HG02798 (cell line): ENCODE results near the gene LPCAT1.
"Not testable (repeated sequence)": the region's sequence is repeated elsewhere in the genome, so short reads cannot be mapped to it uniquely, and the experiment has no call there.

Experiments used
- ATAC-seq: cut with Tn5 transposase; IDR thresholded peaks from one replicate; pipeline ENCODE4 v1.9.1; 2021; ENCODE audit warnings: mild to moderate bottlenecking; ENCODE audit not compliant: unreplicated experiment, poor library complexity

Gene LPCAT1

DNA sequence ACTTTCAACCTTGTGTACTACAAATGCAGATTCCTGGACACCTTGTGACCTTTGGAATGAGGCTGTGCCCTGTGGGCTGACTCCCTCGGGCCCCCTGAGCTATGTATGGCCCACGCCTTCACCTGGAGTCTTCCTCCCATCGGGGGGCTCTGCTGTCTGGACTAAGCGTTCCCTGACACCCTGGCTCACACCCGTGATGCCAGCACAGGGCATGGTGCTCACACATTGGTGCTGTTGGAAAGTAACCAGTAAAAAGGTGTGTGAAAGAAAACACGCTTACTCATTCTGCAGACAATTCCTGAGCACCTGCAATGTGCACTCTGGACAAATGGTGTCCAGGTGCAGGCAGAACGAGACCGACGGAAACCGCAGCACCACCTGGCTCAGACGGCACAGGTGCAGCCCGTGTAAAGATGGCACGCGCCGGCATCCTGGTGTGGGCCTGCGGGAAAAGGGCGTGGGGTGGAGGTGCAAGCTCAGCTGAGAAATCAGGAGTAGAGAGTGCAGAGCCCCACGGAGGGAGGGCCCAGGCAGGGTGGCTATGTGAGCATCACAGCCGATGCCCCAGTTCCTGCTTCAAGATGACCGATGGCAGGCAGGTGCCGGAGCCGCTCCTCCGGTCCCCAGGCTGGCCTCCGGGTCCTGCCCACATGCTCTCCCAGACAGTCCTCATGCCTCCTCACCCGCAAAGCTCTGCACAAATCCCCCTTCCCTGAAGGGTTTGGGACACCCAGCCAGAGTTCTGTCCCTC lies 11.0 kb downstream of the LPCAT1 start:
- ATAC-seq = no peak

DNA sequence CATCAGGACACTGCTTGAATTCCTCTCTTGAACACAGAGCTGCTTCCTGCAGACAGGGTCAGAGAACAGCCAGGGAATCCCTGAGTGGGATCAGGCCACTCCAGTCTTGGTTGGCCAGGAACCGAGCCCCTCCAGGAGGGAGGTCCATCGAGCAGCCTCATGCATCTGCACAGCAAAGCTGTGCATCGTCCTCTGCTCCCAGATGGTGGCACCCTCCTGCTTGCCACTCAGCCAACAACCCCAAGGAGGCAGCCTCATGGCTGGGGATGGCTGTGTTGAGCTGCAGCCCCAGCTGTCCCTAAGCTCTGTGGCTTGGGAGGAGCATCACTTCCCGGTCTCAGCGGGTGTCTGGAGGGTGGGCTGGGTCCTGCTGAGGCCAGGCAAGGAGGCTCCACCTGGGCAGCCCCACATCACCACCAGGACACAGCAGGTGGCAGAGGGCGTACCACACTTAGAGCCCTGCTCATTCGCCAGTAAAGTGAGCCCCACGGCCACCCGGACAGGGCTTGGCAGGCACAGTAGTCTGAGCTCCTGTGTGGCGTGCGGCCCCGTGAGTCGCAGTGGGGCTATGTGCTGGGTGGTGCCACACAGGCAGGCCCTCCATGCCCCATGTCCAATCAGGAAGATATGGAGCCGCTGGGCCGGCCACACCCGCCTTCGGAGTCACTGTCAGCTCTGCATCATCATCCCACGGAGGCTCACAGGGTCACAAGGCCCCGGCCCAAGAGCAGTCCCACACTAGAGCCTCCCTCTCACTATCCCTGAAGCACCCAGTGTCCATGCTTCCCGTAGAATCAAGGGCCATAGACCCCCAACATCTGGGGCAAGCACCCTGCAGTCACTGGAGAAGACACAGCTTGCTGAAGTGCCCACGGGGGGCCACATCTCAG lies 11.9 kb downstream of the LPCAT1 start:
- peak; percentile 43 for ATAC-seq

DNA sequence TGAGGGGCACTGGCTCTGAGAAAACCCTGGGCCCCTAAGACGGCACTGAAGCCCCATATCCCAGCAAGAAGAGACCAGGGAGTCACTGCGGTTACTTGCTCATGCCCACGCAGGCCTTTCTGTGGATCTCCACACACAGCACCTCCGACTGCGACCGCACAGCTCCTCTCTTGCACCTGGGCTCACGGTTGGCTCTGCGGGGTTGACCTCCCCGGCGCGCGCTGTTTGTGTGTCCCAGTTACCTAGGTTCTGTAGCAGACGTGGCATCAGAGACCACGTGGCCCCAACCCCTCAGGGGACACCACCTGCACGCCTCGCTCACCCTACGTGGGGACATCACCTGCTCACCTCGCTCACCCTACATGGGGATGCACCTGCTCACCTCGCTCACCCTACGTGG lies 12.7 kb downstream of the LPCAT1 start:
- ATAC-seq = no peak

DNA sequence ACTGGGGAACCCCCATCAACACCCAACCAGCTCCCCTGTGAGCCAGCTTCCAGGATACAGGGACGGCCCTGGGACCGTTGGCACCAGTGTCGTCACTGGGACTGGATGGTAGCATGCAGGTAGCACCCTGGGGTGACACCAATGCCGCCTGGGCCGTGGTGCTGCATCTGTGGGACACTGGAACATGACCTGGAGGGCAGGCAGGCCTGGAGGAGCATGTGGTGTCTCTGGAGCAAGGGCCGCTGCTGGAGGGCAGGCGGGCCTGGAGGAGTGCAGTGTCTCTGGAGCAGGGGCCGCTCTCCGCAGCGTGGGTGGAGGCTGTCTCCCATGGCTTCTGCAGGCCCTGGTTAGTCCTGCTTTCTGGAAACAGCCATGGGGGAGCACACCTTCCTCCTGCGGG lies 13.1 kb downstream of the LPCAT1 start:
- no peak for ATAC-seq

DNA sequence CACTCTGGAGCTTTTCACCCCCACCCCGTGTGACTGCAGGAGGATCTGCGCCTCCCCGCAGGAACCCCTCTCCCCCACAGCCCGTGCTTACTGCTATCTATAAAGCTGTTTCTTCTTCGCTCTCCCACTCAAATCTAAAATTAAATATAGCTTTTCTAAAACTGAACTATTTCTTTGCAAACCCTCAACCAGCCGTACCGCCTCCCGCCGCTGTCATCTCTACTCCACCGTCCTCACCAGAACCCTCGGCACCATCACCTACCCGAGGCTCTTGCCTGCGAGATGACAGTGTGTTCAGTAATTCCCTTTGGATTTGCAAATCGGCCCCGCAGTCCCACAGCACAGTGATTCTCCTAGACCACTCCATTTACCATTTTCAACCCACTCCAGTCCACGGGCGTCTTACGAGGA lies 13.6 kb downstream of the LPCAT1 start:
- ATAC-seq = no peak

DNA sequence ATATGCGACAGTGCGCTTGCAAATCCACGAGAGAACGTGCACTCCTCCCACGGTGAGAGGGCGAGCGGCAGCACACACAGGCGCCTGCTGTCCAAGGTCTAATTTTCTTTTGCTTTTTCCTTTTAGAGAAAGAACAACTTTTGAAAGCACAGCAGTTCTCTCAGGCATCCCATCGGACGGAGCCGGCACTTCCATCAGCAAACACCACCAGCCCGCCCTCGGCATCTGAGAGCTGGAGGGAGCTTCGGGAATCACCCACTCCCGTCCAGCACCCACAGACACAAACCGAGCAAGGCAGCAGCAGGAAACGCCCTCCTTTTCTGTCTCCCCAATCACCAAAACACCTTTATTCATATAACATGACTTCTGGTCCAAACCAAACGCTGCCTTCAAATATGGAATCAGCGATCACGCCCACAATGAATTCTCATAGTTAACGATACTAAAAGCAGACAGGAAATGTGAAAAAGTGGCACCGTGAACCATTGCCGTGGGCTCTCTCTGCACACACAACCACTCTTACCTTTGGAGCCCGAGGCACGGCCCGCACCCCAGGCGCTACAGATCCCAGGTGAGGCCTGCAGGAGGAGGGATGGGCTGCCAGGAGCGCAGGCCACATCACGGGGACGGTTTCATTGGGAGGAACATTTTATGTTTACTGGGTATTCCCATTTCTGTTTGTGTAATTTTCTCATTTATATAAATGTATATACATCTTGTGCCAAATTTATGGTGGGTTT lies 14.2 kb downstream of the LPCAT1 start:
- ATAC-seq = no peak

DNA sequence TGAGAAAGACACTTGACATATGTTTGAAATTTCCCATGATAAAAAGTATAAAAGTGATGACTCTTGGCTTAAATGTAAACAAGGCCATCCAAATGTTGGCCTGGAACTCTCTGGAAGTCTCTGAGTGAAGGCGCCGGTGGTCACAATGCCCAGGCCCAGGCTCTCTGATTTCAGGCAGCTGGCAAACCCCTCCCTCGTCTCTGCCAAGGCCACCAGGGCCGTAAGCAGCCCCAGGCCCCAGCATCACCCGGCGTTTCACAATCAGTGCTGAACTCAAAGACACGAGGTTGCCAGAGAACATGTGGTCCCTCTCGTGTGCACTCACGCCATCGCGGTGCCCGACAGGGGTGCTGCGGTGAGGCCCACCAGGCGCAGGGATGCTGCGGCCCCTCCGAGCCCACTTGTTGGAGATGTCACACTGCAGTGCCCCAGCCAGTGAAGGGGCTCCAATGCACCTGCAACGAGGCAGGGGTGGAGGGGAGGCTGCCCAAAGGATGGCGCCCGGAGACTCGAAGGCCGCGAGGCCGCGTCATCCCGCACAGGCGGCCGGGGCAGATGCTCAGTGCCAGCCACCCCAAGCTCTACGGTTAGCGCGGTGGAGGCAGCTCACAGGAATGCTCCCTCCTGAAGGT lies 15.0 kb downstream of the LPCAT1 start:
- no peak for ATAC-seq

DNA sequence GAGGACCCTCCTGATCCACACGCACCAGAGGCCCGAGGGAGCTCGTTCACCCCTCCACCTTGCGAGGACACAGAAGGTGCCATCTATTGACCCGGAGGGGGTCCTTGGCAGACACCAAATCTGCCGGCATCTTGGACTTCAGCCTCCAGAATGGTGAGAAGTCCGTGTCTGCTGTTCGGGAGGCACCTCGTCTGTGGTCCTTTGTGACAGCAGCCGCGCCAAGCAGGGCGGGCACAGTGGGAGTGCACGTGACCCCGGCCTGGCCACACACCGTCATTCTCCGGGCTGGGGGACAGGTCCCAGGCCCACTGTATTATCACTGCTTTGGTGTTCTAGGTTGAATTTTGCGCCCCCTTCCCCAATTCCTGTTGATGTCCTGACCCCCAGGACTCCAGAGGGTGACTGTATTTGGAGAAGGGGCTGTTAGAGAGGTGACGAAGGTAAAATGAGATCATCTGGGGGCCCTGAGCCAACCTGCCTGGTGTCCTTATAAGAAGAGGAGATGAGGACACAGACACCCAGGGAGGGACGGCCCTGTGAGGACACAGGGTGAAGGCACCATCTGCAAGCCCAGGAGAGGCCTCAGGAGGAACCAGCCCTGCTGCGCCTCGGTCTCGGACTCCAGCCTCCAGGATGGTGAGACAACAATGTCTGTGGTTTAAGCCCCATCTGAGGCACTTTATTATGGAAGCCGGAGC lies 15.7 kb downstream of the LPCAT1 start:
- no peak for ATAC-seq

DNA sequence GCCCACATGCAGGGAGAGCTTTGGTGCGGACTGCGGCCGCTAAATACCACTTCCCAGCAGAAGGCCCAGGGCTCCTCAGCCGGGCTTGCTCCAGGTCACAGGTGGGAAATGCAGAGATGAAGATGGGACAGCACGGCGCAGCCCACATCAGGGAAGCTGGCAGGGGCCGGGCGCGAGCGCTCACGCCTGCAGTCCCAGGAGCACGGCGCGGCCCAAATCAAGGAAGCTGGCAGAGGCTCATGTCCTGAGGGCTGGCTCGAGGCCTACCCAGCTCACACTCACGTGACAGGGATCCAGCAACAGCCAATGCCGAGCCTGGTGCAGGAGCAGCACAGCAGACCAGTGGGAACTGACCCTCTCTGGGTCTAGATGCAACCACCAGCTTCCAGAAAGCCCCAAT lies 16.3 kb downstream of the LPCAT1 start:
- no peak for ATAC-seq

DNA sequence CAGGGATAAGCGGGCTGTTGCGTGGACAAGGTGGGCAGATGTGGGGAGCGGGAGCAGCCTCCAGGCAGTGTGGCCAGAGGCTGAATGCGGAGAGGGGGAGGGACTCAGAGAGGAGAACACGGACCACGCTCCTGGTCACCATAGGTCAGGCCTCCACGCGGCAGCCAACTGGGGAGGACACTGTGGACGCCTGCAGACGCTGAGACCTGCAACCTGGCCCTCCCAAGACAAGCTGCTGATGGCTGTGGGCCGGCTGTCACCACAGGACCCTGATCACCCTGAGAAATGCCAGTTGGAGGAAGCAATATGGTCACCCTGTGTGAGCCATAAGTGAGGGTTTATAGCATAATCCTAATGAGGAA lies 16.8 kb downstream of the LPCAT1 start:
- no peak for ATAC-seq

DNA sequence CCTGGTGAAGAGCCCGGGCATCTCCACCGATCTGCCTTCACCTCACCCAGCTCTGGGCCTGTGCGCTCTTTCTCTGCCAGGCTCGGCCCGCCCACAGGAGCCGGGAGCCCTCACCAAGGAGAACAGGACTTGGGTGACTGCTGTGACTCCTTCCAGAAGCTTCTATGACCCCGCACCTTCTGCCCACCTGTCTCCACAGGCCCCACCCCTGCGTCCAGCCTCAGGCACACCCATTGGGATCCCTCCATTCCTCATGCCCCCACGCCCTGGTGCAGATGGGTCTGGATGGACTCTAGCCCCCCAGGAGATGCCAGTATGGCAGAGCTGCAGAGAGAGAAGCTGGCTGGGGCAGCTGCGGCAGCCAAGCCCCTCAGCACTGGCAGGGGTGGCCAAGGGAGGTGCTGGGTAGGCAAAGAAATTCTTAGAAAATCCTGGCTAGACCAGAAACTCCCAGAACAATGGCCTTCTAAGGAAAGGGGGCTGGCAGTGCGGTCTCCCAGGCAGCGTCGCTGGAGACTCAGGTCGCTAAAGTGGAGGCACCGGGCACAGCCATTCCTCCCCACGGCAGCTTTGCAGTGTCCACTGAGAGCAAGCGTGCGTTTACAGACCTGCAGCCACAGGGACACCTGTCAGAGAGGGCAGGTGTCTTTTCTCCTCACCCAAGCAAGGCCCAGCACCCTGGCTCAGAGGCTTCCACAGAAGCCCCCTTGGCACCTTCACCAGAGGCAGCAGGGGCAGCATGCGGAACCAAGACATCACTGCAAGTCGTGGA lies 17.3 kb downstream of the LPCAT1 start:
- ATAC-seq = no peak

DNA sequence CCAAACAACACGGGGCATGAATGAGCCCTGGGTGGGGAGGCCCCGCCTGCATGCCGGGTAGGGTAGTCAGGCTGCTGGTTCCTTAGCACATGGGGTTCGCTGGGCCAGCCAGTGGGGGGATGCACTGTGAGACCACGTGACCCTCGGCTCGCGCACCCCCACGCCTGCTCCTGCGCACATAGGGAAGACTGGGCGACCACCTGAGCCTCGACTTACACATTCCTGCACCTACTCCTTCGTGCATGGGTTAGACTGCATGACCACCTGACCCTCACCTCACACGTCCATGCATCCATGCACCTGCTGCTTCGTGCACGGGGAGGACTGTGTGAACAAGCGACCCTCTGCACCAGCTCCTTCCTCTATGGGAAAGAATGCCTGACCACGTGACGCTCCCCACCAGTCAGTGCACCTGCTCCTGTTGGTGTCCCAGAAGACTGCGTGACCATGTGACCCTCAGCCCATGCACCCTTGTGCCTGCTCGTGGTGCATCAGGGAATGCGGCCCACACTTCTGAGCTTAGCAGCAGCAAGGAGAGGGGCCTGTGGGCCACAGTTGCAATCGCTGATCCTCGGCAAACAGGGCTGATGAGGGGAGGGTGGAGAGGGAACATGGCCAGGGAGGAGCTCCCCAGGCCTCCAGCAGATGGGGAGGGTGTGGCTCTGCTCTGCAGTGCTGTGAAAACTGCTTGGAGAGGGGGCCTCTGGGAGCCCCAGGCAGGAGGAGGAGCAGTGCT lies 18.1 kb downstream of the LPCAT1 start:
- ATAC-seq = no peak

DNA sequence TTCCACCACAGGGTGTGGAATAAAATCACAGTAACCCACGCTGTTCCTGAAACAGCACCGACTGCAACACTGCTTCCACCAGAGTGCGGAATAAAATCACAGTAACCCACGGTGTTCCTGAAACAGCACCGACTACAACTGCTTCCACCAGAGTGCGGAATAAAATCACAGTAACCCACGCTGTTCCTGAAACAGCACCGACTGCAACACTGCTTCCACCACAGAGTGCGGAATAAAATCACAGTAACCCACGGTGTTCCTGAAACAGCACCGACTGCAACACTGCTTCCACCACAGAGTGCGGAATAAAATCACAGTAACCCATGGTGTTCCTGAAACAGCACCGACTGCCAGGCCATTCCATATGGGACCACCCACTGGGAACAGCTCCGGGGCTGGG lies 18.7 kb downstream of the LPCAT1 start:
- ATAC-seq = not testable (repeated sequence)

DNA sequence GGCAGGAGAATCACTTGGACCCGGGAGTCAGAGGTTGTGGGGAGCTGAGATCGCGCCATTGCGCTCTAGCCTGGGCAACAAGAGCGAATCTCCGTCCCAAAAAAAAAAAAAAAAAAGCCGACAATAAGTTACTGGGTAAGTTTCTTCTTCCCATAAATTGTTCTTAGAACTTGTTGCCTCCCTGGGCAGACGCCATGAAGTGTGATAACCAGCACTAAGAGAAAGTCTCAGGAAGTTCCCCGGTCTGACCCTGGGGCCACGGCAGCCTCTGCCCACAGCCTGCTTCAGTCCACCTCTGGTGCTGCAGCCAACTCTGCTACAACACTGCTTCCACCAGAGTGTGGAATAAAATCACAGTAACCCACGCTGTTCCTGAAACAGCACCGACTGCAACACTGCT lies 19.1 kb downstream of the LPCAT1 start:
- ATAC-seq = no peak

DNA sequence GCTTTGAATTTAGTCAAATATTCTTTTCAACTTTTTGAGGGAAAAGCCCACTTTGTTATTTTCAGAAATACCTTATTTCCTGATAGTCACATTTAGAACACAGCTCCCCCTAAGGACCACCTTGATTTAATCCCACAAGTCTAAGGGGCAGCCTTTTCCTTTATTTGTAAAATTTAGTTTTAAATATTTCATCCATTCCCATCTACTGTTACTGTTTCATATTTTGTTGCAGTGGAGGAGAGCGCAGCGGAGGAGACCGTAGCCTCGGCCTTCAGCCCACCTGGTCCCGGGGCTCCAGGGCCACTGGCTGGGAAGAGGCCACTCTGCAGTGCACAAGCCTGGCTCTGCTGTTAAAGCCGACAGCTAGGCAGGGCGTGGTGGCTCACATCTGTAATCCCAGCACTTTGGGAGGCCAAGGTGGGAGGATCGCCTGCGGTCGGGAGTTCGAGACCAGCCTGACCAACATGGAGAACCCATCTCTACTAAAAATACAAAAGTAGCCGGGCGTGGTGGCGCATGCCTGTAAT lies 19.6 kb downstream of the LPCAT1 start:
- ATAC-seq = no peak

DNA sequence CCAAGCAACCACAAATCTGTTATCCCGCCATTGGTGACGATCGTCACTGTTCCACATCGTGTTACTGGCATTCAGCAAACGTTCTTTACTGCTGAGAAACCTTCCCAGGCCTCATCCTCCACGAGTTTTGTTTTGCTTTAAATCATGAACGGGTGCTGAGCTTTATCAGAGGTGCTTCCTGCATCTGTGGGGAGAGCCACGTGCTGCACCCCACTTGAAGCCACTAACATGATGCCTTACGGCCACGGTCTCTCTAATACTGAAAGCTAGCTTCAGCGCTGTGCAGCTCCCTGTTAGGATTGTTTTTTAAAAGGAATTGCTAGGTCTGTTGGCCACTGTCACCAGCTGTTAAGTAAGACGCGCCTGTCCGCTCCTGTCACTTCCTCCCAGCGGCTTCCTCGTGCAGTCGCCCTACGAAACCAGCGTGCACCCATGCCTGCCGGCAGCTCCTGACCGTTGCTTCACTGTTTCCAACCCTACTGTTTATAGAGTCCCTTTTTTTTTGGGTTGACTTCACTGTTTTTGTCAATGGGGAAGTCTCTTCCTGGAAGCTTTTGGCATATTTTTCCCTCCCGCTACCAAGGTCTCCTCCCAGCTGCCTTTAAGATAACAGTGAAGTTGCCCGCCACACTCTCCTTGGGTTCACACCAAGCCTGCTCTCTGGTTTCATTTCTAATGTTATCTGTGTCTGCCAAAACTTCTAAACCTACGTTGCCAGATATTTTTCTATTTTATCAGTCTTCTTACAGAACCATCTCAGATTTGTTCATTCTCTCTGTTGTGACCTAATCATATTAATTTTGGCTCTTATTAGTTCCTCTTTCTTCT lies 20.3 kb downstream of the LPCAT1 start:
- ATAC-seq = no peak

DNA sequence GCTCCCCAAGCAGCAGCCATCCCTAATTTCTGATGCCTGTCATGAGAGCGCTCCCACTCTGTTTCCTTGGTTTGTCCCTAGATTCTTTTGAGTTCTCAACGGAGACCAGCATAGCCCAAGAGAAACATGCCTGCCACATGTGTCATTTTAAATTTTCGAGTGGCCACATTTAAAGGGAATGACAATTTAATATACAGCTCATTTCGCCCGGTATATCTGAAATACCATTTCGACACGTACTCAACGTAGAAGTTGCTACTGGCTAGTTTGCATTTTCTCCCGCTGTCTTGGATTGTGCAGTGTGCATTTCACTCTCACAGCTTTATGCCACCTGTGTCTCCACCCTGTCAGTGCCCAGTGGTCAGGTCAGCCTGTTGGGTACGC lies 21.0 kb downstream of the LPCAT1 start:
- ATAC-seq = no peak
